CD14-positive monocyte (primary cell): ENCODE measurements around the gene WNT7B. TPM values are rescaled to one million over a fixed set of nuclear protein-coding genes. Genes with fewer than 3 reads are reported as not detected.

Experiments used
- DNase-seq, 3 donors: peaks; one replicate each; pipeline ENCODE4 v3.0.0-alpha.2; 2011 to 2022
- H2AFZ ChIP-seq: 2 replicates; pipeline ENCODE4 v1.6.0; 2012; ENCODE audit warnings: mild to moderate bottlenecking, low read depth, low read length, inconsistent platforms; ENCODE audit not compliant: insufficient read depth, poor library complexity, severe bottlenecking
- H3K27ac ChIP-seq, 2 donors: 1 replicate in 1 of 2; 2 replicates in 1 of 2; pipeline ENCODE4 v1.5.1; 2012 to 2013; ENCODE audit warnings: low read length in 2 of 2, control low read depth in 1 of 2, inconsistent platforms in 1 of 2, low read depth in 1 of 2, mild to moderate bottlenecking in 1 of 2
- H3K27me3 ChIP-seq, 2 donors: one replicate each; pipeline versions ENCODE4 v1.6.0 to v1.6.1; 2011 to 2013; ENCODE audit warnings: low read length in 2 of 2; ENCODE audit not compliant: control insufficient read depth in 2 of 2, insufficient read depth in 2 of 2
- H3K36me3 ChIP-seq, 2 donors: replicated peaks in 1 of 2; 1 replicate in 1 of 2; 2 replicates in 1 of 2; pipeline versions ENCODE4 v1.5.1 to v1.6.1; 2012 to 2013; ENCODE audit warnings: low read length in 2 of 2, control low read depth in 1 of 2, inconsistent platforms in 1 of 2, mild to moderate bottlenecking in 1 of 2; ENCODE audit not compliant: insufficient read depth in 2 of 2, control insufficient read depth in 1 of 2
- H3K4me1 ChIP-seq, 2 donors: 1 replicate in 1 of 2; 2 replicates in 1 of 2; pipeline versions ENCODE4 v1.5.1 to v1.6.1; 2012 to 2013; ENCODE audit warnings: low read length in 2 of 2, control low read depth in 1 of 2, inconsistent platforms in 1 of 2, mild to moderate bottlenecking in 1 of 2, moderate library complexity in 1 of 2; ENCODE audit not compliant: insufficient read depth in 2 of 2, control insufficient read depth in 1 of 2
- H3K4me2 ChIP-seq: replicated peaks from 2 replicates; pipeline ENCODE3; 2012; ENCODE audit warnings: low read length, moderate library complexity, mild to moderate bottlenecking; ENCODE audit not compliant: poor library complexity, severe bottlenecking; ENCODE audit errors: extremely low read depth
- H3K4me3 ChIP-seq, 3 experiments: fragments of 200-600 bp in 1 of 3; sonication (generic) in 1 of 3; replicated peaks in 1 of 3; 1 replicate in 2 of 3; 2 replicates in 1 of 3; pipeline ENCODE4 v1.5.1; 2011 to 2013; ENCODE audit warnings: low read length in 3 of 3, mild to moderate bottlenecking in 3 of 3, control low read depth in 2 of 3, low read depth in 2 of 3, inconsistent platforms in 1 of 3, moderate library complexity in 1 of 3
- H3K79me2 ChIP-seq: 2 replicates; pipeline ENCODE4 v1.6.0; 2012; ENCODE audit warnings: mild to moderate bottlenecking, control low read depth, inconsistent platforms, low read length, moderate library complexity; ENCODE audit not compliant: insufficient read depth
- H3K9ac ChIP-seq: 2 replicates; pipeline ENCODE4 v1.6.0; 2017; ENCODE audit warnings: low read length, mild to moderate bottlenecking; ENCODE audit not compliant: insufficient read depth, poor library complexity, severe bottlenecking
- H3K9me3 ChIP-seq, 2 donors: replicated peaks in 1 of 2; 1 replicate in 1 of 2; 2 replicates in 1 of 2; pipeline versions ENCODE4 v1.5.1 to v1.6.1; 2012 to 2013; ENCODE audit warnings: low read length in 2 of 2, control low read depth in 1 of 2; ENCODE audit not compliant: control insufficient read depth in 1 of 2, insufficient read depth in 1 of 2
- H4K20me1 ChIP-seq: 2 replicates; pipeline ENCODE4 v1.6.0; 2012; ENCODE audit warnings: mild to moderate bottlenecking, low read length, control low read depth, moderate library complexity; ENCODE audit not compliant: insufficient read depth
- H3K27ac Mint-ChIP-seq, 7 donors: one replicate each; pipeline ENCODE4 v1.8.0; 2020; ENCODE audit warnings: mild to moderate bottlenecking in 7 of 7, mixed read lengths in 7 of 7, moderate library complexity in 6 of 7, inconsistent platforms in 2 of 7
- H3K27me3 Mint-ChIP-seq, 3 donors: one replicate each; pipeline ENCODE4 v1.8.0; 2021 to 2022; ENCODE audit warnings: low read depth in 3 of 3, mild to moderate bottlenecking in 3 of 3, mixed read lengths in 3 of 3, moderate library complexity in 3 of 3, inconsistent platforms in 1 of 3
- H3K36me3 Mint-ChIP-seq, 2 donors: one replicate each; pipeline ENCODE4 v1.8.0; 2020; ENCODE audit warnings: mixed read lengths in 2 of 2, inconsistent platforms in 1 of 2, mild to moderate bottlenecking in 1 of 2
- H3K4me1 Mint-ChIP-seq: one replicate; pipeline ENCODE4 v1.8.0; 2020; ENCODE audit warnings: mild to moderate bottlenecking, mixed read lengths
- H3K4me3 Mint-ChIP-seq, 2 donors: one replicate each; pipeline ENCODE4 v1.8.0; 2020; ENCODE audit warnings: mild to moderate bottlenecking in 2 of 2, mixed read lengths in 2 of 2, moderate library complexity in 1 of 2
- H3K9me3 Mint-ChIP-seq, 7 donors: one replicate each; pipeline ENCODE4 v1.8.0; 2020 to 2022; ENCODE audit warnings: mixed read lengths in 7 of 7, mild to moderate bottlenecking in 6 of 7, moderate library complexity in 6 of 7, inconsistent platforms in 2 of 7
- WGBS: methylation state at CpG from one replicate; pipeline ENCODE4 v1.1.5; 2013; ENCODE audit warnings: missing lambda C conversion rate; ENCODE audit not compliant: insufficient coverage; 5-methylcytosine and 5-hydroxymethylcytosine counted together
- intact Hi-C, 2 donors: fragments of 100-400 bp; cut with micrococcal nuclease; formaldehyde crosslinking; loops; one replicate each; pipeline versions ENCODE4 v1.15.0 to v1.15.1; 2023
- polyA plus RNA-seq, 3 donors: library from polyadenylated mRNA; depleted of rRNA in 1 of 3; unstranded in 2 of 3; stranded (reverse) in 1 of 3; fragments of 300-500 nt in 2 of 3; fragments of >200 nt in 1 of 3; fragmentation: Illumina TruSeq in 2 of 3; gene quantifications; 1 replicate in 2 of 3; 2 replicates in 1 of 3; pipeline ENCODE4 v1.2.3, GENCODE V29; 2012 to 2021
- TF ChIP-seq, protein P1 (sequence below): fragments of 200-600 bp; IDR thresholded peaks from one replicate; pipeline ENCODE4 v1.8.0; 2022; ENCODE audit warnings: antibody characterized with exemption, mild to moderate bottlenecking

The WNT7B gene
- polyA plus RNA-seq, 3 donors: not detected

DNA sequence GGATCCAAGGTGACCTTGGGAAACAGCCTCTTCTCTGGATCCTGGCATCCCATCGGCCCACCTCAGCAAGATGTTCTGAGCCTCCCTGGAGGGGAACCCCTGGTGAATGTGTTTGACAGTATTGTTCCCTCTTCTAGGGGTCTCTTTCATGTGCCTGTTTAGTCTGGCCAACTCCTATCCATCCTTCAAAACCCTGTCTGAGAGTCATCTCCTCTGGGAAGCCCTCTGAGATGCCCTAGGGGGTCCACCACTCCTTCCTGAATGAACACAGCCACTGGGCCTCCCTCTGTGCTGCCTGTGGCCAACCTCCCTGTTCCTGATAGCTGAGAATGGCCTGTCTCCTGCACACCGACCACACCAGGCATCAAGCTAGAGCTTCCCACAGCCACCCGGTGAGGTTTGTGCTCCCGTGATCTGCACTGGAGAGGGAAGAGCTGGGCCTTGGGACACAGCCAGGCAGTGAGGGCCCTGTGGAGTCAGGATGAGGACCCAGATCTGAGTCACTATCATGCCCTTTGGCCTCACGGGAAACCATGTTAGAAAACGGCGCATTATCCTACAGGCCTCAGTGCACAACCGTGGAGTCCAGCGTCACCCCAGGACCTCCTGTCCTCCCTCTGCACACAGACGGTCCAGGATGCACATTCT is 8.8 kb downstream of the WNT7B start:
- WGBS: 93% methylated on average over 7 of the region's 10 CpGs
- no peak overlapping the region for H3K4me3 Mint-ChIP-seq
- no peak overlapping the region for H3K4me3 ChIP-seq

DNA sequence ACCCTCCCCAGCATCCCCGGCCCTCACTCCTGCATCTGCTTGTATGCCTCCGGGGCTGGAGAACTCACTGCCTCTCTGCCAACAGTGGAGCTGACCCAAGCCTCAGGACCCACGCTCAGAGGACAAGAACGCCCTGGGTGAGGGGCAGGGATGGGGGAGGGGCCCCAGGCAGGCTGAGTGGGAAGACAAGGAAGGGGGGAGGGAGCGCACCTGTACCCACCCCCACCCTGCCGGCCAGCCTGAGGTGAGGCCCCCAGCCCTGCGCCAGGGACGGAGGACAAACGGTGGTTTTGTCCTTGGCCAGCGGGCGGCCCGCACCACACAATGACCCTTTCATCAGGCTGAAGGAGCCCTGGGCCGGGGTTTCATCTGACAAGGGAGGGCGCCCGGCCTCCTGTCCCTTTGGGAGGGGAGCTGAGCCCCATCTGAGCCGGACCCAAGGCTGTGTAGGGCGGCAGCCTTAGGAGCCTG is 10.0 kb downstream of the WNT7B start:
- DNase-seq: no peak
- WGBS: 49% methylated on average over 11 of the region's 17 CpGs
- H3K27me3 Mint-ChIP-seq: peaks cover 44 to 71% (median 46%) of the 10 kb centered on the region in 3 donors

More for the DNA sequence above, 8.8 kb downstream of the WNT7B start:
- H3K27ac ChIP-seq: no peak overlapping the region
- peaks cover 0 to 6% (median 0%) of the 10 kb centered on the region in 7 donors for H3K9me3 Mint-ChIP-seq
- peaks cover 0 to 4% of the 10 kb centered on the region in 2 donors for H3K4me1 ChIP-seq
- H3K27ac Mint-ChIP-seq: no peak overlapping the region
- peaks cover 17 to 59% of the 10 kb centered on the region in 2 donors for H3K27me3 ChIP-seq
- H3K4me2 ChIP-seq: no peak overlapping the region
- peaks cover 0 to 2% of the 10 kb centered on the region in 2 donors for H3K36me3 Mint-ChIP-seq
- peaks cover 2% of the 10 kb centered on the region for H3K4me1 Mint-ChIP-seq
- intact Hi-C loops: no loop called here
- TF ChIP-seq, protein P1, sequence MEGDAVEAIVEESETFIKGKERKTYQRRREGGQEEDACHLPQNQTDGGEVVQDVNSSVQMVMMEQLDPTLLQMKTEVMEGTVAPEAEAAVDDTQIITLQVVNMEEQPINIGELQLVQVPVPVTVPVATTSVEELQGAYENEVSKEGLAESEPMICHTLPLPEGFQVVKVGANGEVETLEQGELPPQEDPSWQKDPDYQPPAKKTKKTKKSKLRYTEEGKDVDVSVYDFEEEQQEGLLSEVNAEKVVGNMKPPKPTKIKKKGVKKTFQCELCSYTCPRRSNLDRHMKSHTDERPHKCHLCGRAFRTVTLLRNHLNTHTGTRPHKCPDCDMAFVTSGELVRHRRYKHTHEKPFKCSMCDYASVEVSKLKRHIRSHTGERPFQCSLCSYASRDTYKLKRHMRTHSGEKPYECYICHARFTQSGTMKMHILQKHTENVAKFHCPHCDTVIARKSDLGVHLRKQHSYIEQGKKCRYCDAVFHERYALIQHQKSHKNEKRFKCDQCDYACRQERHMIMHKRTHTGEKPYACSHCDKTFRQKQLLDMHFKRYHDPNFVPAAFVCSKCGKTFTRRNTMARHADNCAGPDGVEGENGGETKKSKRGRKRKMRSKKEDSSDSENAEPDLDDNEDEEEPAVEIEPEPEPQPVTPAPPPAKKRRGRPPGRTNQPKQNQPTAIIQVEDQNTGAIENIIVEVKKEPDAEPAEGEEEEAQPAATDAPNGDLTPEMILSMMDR: no peak
- H3K27me3 Mint-ChIP-seq: peaks cover 51 to 82% (median 52%) of the 10 kb centered on the region in 3 donors
- no peak overlapping the region for H2AFZ ChIP-seq
- H4K20me1 ChIP-seq: no peaks in the 10 kb centered on the region
- no peaks in the 10 kb centered on the region for H3K79me2 ChIP-seq
- no peaks in the 10 kb centered on the region for H3K36me3 ChIP-seq
- no peak for DNase-seq
- H3K9me3 ChIP-seq: peaks cover 0 to 7% of the 10 kb centered on the region in 2 donors
- no peak overlapping the region for H3K9ac ChIP-seq

More for the DNA sequence above, 10.0 kb downstream of the WNT7B start:
- H4K20me1 ChIP-seq: no peaks in the 10 kb centered on the region
- H3K79me2 ChIP-seq: no peaks in the 10 kb centered on the region
- peaks cover 2% of the 10 kb centered on the region for H3K4me1 Mint-ChIP-seq
- H3K4me3 ChIP-seq: no peak overlapping the region
- H3K4me1 ChIP-seq: peaks cover 0 to 4% of the 10 kb centered on the region in 2 donors
- H2AFZ ChIP-seq: no peak overlapping the region
- TF ChIP-seq, protein P1: no peak
- no peak overlapping the region for H3K4me3 Mint-ChIP-seq
- no peak overlapping the region for H3K27ac Mint-ChIP-seq
- no peaks in the 10 kb centered on the region for H3K36me3 ChIP-seq
- peaks cover 0 to 6% (median 0%) of the 10 kb centered on the region in 7 donors for H3K9me3 Mint-ChIP-seq
- intact Hi-C loops: no loop called here
- peaks cover 14 to 51% of the 10 kb centered on the region in 2 donors for H3K27me3 ChIP-seq
- peaks cover 0 to 4% of the 10 kb centered on the region in 2 donors for H3K9me3 ChIP-seq
- H3K9ac ChIP-seq: no peak overlapping the region
- H3K36me3 Mint-ChIP-seq: peaks cover 0 to 2% of the 10 kb centered on the region in 2 donors
- no peak overlapping the region for H3K4me2 ChIP-seq
- H3K27ac ChIP-seq: no peak overlapping the region
